HG03135 (cell line): Measurements from ENCODE around the gene ABLIM2.

Source experiments
- ATAC-seq: cut with Tn5 transposase; IDR thresholded peaks from one replicate; pipeline ENCODE4 v1.9.1; 2021; ENCODE audit warnings: mild to moderate bottlenecking, moderate library complexity; ENCODE audit not compliant: unreplicated experiment

The ABLIM2 gene

DNA sequence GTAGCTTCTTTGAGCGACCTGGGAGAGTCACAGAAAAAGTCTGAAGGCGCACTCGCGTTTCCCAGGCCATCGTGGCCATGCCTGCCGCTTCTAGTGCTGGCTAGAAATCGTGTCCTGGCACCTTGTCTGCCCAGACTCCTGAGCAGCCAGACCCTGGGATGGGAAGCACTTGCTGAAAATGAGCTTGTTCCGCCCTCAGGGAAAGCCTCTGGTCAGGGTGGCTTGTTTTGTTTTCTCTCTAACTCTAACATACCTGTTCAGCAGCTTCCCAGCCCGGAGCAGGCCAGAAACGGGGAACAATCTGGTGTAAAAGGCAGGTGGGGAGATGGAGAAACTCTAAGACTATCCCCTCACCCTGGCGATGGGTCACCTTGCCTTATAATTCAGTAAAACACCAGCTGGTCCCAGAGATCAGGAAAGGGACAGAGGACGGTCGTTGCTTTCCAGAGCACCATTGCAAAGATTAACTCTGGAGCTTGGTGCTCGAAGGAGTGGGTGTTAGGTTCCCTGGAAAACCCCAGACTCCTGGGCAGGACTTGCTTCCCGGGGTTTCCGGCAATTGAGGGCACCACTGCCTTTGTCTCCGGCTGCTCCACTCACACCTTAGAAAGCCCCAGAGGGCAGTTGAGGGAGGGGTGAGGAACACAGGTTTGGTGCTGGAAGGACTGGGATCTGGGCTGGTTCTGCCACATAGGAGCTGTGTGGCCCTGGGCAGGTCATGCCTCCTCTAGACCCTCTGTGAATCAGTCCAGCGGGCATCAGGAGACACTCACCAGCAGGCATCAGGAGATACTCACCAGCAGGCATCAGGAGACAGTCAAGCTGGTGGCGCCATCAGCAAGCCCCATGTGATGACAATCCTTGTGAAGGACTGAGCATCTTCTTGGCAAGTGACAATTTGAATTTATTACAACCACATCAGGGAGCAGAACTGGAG lies 36.0 kb upstream of the ABLIM2 start:
- no peak for ATAC-seq

DNA sequence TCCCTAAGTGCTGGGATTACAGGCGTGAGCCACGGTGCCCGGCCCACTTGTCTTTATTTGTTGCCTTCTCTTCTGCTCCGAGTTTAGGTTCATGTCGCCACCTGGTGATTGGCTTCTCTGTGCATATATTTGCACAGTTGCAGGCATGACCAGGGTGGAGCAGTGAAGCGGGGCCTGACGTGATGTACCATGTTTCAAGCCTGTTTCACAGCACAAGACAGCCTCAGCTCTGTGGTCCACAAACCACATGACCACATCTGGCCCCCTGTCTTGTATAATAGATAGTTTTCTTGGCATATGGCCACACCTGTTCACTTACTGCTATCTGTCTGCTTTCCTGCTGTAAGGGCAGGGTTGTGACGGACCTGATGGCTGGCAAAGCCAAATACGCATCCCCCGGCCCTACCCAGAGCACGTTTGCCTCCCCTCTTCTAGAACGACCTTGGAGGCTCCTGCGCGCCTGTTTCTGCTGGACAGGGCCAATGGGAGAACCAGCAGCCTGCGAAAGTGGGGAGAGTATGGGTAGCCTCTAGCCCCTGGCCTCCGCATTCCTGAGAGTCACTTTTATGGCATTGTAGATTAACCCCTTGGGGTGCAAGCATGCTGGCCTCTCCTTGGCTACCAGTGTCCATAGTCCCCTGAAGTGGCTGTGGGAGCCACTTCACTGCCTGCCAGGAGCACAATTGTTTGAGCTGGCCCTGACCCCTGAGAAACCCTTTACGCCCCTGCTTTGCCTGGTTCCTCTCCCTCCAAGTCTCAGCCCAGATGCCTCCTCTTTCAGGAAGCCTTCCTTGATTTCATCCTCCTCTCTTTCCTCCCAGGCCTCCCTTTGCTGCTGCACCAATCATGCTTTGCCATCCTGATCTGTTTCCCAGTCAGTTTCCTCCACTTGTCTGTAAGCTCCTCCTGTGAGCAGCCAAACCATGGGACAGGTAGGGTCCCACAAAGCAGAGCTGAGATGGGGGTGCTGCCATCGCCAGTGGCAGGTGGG lies 34.4 kb upstream of the ABLIM2 start:
- peak; percentile 83 for ATAC-seq

DNA sequence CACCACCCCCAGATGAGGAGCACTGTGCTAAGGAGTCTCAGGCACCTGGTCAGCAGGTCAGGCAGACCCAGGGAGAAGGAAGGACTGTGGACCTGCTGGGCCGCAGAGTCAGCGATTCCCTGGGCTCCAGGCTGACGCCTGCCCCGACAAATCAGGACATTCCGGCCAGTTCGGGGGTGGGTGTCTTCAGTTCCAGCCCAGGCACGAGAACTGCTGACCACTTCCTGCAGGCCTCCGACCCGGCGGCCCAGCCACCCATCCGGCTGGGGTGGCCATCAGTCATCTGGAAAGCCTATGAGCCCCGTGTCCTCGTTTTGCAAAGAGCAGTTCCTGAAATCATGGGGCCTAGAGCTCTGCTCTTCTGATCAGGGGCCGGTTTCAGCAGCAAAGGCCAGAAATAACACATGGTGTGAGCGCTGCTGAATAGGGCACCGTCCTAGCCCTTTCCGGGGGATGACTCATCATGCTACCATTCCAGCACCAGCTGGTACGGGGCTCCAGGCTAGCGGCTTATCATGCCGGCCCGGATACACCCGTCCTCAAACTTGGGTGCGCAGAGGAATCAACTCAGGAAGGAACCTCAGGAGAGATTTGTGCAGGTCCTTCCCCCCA lies 32.6 kb upstream of the ABLIM2 start:
- no peak for ATAC-seq

DNA sequence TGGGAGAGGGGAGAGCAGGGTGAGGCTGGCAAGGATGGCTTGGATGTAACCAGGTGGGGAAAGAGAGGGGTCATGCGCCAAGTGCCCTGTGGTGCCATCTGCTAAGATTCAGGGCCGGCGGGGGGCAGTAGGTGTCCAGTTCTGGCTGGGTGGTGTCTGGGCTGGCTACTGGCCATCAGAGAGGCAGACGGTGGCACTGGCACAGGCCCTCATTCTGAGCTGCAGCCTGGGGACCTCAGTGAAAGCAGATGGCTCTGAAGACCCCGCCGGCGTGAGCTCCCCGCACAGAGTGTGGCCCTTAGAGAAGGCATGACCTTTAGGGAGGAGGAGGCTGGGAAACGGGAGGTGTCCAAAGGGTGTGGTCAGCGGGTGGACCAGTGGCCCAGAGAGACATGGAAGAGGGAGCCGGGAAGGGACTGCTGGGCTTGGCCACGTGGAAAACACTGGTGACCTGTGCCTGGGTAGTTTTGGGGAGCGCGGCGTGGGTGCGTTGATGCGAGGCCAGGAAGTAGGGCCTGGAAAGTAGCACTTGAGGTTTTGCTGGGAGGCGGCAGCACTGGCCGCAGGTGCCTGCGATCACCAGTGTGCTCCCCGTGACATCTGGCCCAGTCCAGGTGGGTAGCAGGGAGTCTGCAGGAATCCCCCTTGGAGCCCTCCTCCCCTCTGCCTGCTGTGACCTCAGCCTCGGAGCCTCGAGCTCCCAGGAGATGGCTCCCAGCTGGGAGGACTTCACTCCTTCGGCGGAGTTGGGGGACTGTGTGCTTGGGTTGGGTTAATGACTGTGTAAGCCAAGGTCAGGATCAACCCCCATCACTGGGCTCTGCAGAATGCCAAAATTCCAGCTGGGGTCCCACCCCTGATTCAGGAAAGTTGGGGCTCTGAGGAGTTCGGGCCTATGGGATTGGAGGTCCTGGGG lies 31.2 kb upstream of the ABLIM2 start:
- ATAC-seq, result no peak

DNA sequence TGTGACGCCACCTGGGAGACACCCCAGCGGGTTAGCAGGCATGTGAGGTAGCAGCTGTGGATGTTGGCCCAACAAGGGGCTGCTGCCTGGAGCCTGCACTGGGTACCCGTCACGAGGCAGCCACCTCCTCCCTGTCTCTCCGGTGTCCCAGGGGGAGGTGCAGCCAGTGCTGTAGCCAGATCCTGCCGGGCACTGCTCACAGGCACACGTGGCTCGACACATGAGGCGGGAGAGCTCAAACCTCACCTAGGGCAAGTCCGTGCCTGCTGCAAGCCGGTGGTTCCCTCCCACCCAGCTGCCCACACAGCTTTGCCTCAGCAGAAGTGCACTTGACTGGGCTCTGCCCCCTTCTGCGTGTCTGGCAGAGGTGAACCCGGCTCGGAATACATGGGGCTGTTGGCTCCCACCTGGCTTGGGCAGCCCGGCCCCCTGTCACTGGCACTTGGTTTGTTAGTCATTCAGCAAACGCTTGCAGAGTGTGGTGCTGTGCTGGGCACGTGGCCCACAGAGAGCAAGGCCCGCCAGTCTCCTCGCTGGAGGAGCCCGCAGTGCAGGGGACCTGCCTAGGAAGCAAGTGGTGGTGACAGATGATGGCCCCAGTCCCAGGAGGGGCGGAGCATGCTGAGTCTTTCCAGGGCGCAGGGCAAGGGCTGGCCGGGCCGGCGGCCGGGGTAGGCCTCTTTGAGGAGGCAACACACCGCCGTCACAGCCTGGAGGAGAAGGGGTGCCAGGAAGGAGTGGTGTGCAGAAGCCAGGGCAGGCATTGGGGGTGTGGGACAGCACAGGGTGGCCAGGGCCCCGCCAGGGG lies 30.3 kb upstream of the ABLIM2 start:
- no peak for ATAC-seq

DNA sequence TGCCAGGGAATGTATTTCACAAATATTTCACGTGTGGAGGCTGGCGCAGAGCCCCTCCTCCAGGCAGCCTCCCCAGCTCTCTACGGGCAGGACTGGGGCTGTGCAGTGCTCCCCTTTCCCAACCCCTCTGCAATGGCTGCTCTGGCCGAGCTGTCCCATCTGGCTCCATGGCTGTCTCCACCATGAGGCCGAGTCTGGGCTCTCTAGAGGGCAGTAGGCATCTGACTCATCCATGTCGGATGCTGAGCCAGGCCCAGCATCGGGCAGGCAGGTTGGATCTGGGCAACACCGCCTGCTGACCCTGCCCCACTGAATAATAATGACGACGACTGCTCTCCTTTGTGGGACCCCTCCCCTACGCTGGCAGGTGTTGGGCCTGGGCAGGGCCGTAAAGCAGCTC lies 29.5 kb upstream of the ABLIM2 start:
- ATAC-seq, result no peak

DNA sequence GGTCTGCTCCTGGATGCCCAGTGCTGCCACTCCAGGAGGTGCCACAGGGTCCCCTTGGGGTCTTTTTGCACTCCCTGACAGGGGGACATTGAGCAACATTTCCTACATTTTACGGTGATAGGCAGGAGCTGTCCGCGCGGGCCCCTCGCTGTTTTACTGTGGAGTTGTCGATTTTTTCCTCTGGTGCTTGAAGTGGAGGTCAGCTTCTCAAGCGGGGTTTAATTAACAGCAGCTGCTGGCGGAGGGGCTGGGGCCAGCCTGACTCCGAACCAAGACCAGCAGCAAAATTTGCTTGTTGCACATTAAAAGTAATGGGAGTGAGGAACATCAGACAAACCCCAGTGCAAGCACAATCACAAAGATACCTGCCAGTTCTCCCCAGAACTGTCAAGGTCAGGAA lies 27.3 kb upstream of the ABLIM2 start:
- no peak for ATAC-seq

DNA sequence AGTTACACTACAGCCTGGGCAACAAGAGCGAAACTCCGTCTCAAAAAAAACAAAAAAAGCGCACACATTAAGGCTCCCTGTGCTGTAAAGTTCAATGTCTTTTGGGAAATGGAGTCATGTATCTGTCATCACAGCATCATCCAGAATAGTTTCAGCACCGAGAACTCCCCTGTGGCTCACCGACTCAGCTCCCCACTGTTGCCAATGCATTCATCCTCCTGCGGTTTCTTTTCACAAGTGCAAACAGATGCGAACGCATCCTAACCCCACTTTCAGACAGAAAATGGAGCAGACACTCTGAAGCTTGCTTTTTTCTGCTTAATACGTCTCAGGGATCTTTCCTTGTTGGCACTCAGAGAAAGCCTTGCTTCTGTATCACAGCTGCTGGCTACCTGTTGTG lies 26.7 kb upstream of the ABLIM2 start:
- no peak for ATAC-seq

DNA sequence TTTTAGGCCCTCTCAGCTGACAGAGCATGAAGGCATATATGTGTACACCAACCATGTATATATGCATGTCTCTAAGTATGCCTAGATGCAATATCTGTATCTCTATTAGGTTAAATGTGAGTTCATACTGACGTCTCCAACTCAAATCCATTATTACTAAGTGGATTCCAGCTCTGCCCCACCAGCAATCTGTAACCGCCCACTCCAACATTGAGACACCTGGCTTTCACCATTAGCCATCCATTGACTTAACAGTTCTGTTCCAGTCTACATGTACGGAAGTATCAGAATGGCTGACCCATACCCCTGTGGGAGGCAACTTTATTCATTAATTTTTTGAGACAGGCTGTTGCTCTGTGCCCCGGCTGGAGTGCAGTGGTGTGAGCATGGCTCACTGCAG lies 25.4 kb upstream of the ABLIM2 start:
- ATAC-seq, result no peak

DNA sequence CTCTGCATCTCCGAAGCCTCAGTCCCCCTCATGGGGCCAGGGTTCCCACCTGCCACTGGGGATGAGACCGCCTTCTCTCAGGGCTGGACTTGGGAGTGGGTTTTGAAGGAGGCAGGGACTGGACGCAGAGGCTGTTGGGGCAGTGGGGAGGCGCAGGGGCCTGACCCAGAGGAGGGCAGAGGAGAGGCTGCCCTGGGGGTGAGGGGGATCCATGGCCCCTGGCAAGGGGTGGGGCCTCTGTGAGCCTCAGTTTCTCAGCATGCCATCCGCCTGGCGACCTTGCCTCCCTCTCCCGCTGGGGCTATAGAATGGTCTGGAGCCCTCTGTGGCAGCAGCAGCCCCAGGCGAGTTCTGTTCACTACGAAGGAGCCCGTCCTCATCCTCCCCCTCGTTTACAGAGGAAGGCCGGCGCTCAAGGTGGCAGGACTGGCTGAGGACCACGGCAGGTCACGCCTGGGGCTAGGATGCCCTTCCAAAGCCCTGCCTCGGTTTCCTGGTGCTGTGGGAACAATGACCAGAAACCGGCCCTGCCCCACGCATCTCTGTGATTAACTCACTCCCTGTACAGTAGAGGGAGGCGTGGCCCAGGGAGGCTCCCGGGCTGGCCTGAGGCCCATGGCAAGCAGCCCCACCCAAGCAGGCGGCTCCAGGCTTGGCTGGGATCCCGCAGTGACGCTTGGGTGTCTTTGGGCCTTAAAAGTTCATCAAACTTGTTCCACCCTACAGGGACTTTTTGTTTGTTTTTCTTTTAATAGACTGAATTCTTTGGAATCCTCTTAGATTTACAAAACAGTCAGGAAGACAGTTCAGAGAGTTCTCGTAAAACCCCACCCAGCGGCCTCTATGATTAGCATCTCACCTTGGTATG lies 24.5 kb upstream of the ABLIM2 start:
- no peak for ATAC-seq

DNA sequence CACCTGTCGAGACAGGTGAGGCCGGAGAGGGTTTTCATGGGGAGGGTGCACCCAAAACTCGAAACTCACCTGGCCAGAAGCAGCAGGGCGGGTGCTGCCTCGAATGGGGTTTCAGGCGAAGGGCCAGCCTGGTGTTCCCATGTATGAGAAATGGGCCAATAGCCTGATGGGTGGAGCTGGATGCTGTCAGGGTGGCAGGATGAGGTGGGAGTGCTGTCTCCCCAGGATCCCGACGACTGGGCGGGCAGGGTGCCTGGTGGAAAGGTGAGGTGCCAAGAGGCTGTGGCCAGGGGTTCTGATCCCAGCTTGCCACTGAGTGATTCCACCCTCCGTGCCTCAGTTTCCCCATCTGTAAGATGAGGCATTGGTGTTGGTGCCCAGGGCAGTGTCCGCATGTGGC lies 23.7 kb upstream of the ABLIM2 start:
- no peak for ATAC-seq

DNA sequence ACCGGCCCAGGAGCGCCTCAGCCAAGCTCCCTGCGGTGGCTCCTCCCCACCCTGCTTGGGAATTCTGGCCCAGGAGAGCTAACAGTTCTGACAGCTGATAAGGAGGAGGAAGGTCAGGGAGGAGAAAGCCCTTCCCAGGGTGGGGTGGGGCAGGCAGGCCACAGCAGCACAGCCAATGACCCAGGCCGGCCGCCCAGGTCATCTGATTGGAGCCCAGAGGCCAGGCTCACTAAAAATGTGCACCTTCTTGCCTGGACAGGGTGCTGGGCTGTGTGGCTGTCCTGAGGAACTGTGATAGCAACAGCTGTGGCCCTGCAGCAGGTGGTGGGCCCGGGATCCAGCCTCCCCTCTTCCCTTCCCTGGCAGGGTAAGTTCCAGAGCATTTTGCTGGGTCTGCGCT lies 23.2 kb upstream of the ABLIM2 start:
- ATAC-seq, result no peak

DNA sequence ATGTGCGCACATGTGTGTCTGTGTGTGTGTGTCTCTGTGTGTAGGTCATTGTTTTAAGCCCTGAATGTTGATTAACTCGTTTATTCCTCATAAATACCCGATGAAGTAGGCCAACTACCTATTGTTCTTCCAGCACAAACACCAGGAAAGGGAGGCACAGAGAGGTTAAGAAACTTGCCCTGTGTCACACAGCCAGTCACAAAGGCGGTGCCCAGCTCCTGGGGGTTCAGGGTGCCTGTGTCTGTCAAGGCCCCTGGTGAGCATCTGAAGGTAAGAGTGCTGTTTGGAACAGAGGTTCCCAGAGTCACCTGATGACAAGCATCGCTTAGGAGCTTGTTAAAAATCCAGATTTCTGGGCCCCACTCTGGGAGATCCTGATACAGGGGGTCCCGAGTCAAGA lies 22.5 kb upstream of the ABLIM2 start:
- ATAC-seq, result no peak

DNA sequence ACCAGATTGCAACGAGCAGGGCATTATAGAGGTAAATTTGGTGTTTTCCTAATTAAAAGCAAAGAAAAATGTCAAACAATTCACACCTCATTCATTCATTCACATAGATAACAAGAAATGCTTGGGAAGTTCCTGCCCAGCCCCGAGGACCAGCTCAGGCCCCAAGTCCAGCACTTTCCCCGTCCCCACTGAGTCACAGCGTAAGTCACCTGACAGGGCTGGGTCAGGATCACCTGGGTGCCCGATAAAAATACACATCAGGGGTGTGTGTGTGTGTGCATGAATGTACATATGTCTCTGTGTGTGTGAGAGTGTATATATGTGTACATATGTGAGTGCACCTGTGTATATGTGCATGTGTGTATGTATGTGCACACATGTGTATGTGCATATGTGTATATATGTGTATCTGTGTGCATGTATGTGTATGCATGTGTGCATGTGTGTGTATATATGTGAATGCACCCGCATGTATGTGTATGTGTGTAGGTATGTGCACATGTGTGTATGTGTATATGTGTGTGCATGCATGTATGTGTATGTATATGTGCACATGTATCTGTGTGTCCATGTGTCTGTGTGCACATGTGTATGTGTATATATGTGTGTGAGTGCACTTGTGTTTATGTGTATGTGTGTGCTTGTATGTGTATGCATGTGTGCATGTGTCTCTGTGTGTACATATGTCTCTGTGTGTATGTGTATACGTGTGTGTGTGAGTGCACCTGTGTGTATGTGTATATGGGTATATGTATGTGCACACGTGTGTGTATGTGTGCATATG lies 21.9 kb upstream of the ABLIM2 start:
- ATAC-seq, result no peak

DNA sequence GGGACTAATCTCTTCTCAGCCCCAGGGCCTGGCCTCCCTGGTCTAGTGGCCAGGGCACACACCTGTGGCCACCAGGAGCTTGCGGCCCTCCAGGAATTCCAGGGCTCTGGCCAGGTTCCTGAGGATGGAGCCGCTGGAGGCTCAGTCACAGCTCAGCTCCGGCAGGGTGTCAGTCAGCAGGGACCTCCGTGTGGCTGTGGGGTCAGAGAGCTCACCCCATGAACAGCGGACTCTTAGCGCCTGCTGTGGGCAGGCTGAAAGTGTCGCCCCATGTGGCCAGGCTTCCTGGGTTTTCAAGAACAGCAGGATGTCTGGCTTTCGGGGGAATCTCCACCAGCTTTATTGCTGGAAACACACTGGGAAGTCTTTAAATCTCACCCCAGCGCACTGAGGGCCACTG lies 21.2 kb upstream of the ABLIM2 start:
- ATAC-seq, result no peak

DNA sequence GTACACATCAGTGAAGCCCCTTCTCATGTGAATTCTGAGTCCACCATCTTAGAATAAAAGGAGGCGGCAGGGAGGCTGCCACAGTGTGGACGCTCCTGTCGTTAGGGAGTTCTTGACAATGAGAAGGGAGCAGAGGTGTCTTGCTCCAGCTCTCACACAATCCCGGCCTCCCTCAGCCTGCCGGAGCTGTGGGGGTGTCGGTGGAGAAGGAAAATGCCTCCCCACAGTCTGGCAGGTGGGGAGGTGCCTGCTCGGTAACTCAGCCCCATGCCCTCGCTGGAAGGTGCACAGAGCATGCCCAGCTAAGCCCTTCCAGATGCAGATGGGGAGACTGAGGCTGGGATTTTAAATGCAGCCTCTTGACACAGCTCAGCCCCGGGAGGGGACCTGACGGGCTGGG lies 20.5 kb upstream of the ABLIM2 start:
- ATAC-seq, result no peak

DNA sequence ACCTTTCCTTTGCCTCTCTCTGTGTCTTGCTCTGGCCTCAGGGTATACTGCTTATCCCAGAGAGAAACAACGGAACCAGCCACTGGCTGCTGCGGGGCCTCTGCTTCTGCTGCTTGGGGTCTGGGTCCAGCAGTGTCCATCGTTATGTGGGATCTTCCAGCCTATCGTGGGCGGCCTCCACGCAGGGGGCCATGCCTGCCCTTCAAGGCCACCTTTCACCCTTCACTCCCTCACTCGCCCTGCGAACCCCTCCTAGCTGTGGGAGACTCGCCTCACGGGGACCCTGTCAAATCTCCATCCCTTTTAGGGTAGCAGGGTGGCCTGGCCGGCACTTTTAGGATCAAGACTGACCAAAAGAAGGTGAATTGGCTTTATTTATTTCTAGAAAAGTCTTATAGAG lies 19.3 kb upstream of the ABLIM2 start:
- no peak for ATAC-seq

DNA sequence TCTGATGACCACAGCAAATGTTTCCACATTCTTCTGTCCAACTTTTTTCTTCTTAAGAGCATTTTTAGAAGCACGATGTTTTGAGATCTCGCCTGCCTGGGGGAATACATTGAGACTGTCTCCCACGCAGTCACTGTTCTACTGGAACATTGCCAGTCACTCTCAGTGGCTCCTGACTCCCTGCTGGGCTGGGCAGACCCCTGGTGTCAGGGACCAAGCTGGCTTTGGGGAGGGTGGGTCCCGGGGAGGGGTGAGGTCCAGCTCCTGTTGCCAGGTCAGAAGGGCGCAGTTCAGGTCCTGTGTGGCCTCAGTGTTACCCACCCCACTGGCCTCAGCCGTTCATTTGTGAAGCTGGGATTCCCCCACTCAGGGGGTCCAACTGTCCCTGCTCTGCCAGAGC lies 18.9 kb upstream of the ABLIM2 start:
- no peak for ATAC-seq
